CD4-positive, alpha-beta T cell (primary cell): ENCODE results near the gene SLC25A29. TPM values are rescaled to one million over a fixed set of nuclear protein-coding genes. Genes with fewer than 3 reads are reported as not detected.
"Not testable (repeated sequence)": the region's sequence is repeated elsewhere in the genome, so short reads cannot be mapped to it uniquely, and the experiment has no call there.

ENCODE experiments used
- ATAC-seq: fragments of 200-7000 bp; cut with Tn5 transposase; one replicate; pipeline ENCODE4 v1.10.0; 2022; ENCODE audit warnings: mild to moderate bottlenecking; ENCODE audit not compliant: poor library complexity
- CTCF ChIA-PET: fragments of 350-600 bp; sonication (Branson Sonifier 250); formaldehyde crosslinking; loops from one replicate; lab custom pipeline; 2021; ENCODE audit warnings: antibody characterized with exemption, inconsistent platforms; lab: Charles Lee
- POLR2A ChIA-PET: fragments of 350-600 bp; sonication (Branson Sonifier 250); formaldehyde crosslinking; loops from one replicate; lab custom pipeline; 2021; ENCODE audit warnings: antibody characterized with exemption, inconsistent platforms; lab: Charles Lee
- DNase-seq, 14 experiments: peaks; one replicate each; pipeline ENCODE4 v3.0.0-alpha.2; 2013 to 2020; ENCODE audit warnings: mixed read lengths in 2 of 14
- H3K27ac ChIP-seq, 2 donors: one replicate each; pipeline versions ENCODE4 v1.5.1 to v1.7.0; 2013; ENCODE audit warnings: low read length in 2 of 2, low read depth in 1 of 2, mild to moderate bottlenecking in 1 of 2
- H3K27me3 ChIP-seq, 2 experiments: 1 replicate in 1 of 2; 2 replicates in 1 of 2; pipeline versions ENCODE4 v1.6.1 to v1.7.0; 2013; ENCODE audit warnings: low read length in 2 of 2, control low read depth in 1 of 2, mild to moderate bottlenecking in 1 of 2, moderate library complexity in 1 of 2; ENCODE audit not compliant: insufficient read depth in 2 of 2, control insufficient read depth in 1 of 2
- H3K36me3 ChIP-seq: one replicate; pipeline ENCODE4 v1.6.1; 2013; ENCODE audit warnings: low read length, control low read depth; ENCODE audit not compliant: insufficient read depth
- H3K4me1 ChIP-seq: one replicate; pipeline ENCODE4 v1.6.1; 2013; ENCODE audit warnings: low read length, control low read depth; ENCODE audit not compliant: insufficient read depth
- H3K4me3 ChIP-seq: one replicate; pipeline ENCODE4 v1.5.1; 2013; ENCODE audit warnings: mild to moderate bottlenecking, low read length, moderate library complexity
- H3K9me3 ChIP-seq, 2 experiments: 1 replicate in 1 of 2; 2 replicates in 1 of 2; pipeline versions ENCODE4 v1.6.1 to v1.7.0; 2013; ENCODE audit warnings: low read length in 2 of 2, mild to moderate bottlenecking in 2 of 2, control low read depth in 1 of 2, moderate library complexity in 1 of 2; ENCODE audit not compliant: control insufficient read depth in 1 of 2, insufficient read depth in 1 of 2
- H3K27ac Mint-ChIP-seq: one replicate; pipeline ENCODE4 v1.8.0; 2020; ENCODE audit warnings: mixed read lengths
- H3K27me3 Mint-ChIP-seq: one replicate; pipeline ENCODE4 v1.8.0; 2021; ENCODE audit warnings: mixed read lengths
- H3K36me3 Mint-ChIP-seq: one replicate; pipeline ENCODE4 v1.8.0; 2021; ENCODE audit warnings: low read depth, mixed read lengths
- H3K4me1 Mint-ChIP-seq: one replicate; pipeline ENCODE4 v1.8.0; 2021; ENCODE audit warnings: low read depth, mixed read lengths
- H3K4me3 Mint-ChIP-seq: one replicate; pipeline ENCODE4 v1.8.0; 2020; ENCODE audit warnings: mild to moderate bottlenecking, mixed read lengths
- H3K9me3 Mint-ChIP-seq: one replicate; pipeline ENCODE4 v1.8.0; 2020; ENCODE audit warnings: mixed read lengths
- intact Hi-C, 2 experiments: fragments of 100-400 bp; cut with DNase I in 1 of 2; cut with micrococcal nuclease in 1 of 2; formaldehyde crosslinking; loops; one replicate each; pipeline versions ENCODE4 v1.15.1 to v1.9.0; 2023 to 2025; cut with DNase I, micrococcal nuclease
- total RNA-seq, 174 experiments: library from RNA in 2 of 174; stranded (reverse) in 2 of 174; gene quantifications; one replicate each; pipeline ENCODE4 v1.2.3 and lab custom pipeline; 2021 to 2026
- TF ChIP-seq, protein P1 (sequence below): fragments of 200-600 bp; IDR thresholded peaks from one replicate; pipeline ENCODE4 v1.8.0; 2022; ENCODE audit warnings: antibody characterized with exemption, mild to moderate bottlenecking

Gene SLC25A29
- total RNA-seq, 2 experiments from 2014 or later, result 2.5 TPM

DNA sequence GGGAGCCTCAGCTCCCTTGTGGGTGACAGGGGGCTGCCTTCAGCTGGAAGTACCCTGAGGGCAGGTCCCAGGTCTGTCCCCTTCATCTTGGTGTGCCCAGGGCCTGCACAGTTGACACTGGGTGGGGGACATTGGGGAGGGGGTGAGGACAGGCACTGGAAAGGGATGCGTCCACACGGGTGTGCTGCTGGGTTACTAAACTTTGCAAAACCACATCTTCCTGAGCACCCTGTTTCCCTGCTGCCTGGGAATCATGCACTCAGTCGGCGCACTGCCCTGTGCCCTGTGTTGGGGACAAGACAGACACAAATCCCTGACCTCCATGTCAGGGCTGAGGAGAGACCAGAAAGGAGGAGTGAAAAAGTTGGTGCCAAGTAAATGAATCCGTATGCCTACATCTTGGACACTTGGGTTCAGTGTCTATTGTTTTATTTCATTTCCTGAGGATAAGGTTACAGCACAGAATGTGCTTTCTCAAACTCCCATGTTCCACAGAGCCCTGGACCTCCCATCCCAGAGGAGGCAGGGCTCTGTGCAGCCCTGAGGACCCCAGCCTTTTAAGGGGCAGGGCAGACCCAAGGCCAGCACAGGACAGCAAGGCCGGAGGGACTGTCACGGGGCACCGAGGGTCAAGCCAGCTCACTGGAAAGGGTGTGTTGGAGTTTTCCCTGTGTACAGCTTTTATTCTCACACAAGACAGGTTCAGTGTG lies 2.9 kb upstream of the SLC25A29 start:
- Histone ChIP-seq H3K4me1 (peaks cover 26% of the 10 kb centered on the region), H3K27me3 (peaks cover 2 to 6% of the 10 kb centered on the region in 2 experiments), H3K4me3 (no peak overlapping the region), H3K9me3 (no peaks in the 10 kb centered on the region), H3K27ac (no peak overlapping the region), H3K36me3 (no peaks in the 10 kb centered on the region)
- peak overlapping the region; percentile 60 for H3K4me3 Mint-ChIP-seq
- intact Hi-C loops, result loop anchor here in 1 of 2 experiments (5.0 kb wide), 1 partner anchor 63 kb away; no protein-coding TSS in a partner anchor
- ATAC-seq, result no peak
- ChIA-PET CTCF (no interaction called here), POLR2A (no interaction called here)
- no peaks in the 10 kb centered on the region for H3K36me3 Mint-ChIP-seq
- TF ChIP-seq, protein P1, sequence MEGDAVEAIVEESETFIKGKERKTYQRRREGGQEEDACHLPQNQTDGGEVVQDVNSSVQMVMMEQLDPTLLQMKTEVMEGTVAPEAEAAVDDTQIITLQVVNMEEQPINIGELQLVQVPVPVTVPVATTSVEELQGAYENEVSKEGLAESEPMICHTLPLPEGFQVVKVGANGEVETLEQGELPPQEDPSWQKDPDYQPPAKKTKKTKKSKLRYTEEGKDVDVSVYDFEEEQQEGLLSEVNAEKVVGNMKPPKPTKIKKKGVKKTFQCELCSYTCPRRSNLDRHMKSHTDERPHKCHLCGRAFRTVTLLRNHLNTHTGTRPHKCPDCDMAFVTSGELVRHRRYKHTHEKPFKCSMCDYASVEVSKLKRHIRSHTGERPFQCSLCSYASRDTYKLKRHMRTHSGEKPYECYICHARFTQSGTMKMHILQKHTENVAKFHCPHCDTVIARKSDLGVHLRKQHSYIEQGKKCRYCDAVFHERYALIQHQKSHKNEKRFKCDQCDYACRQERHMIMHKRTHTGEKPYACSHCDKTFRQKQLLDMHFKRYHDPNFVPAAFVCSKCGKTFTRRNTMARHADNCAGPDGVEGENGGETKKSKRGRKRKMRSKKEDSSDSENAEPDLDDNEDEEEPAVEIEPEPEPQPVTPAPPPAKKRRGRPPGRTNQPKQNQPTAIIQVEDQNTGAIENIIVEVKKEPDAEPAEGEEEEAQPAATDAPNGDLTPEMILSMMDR, result no peak
- H3K4me1 Mint-ChIP-seq, result peaks cover 9% of the 10 kb centered on the region
- peaks cover 10% of the 10 kb centered on the region for H3K27me3 Mint-ChIP-seq
- DNase-seq, result no peak
- H3K9me3 Mint-ChIP-seq, result no peaks in the 10 kb centered on the region
- no peak overlapping the region for H3K27ac Mint-ChIP-seq

DNA sequence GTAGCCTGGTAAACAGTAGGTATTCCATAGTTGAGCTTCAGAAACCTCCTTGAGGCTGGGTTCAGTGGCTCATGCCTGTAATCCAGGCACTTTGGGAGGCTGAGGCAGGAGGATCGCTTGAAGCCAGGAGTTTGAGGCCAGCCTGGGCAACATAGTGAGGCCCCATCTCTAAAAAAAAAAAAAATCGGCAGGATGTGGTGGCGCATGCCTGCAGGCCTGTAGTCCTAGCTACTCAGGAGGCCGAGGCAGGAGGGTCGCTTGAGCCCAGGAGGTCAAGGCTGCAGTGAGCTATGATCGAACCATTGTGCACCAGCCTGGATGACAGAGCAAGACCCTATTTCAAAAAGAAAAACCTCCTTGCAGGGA lies 2.2 kb upstream of the SLC25A29 start:
- H3K9me3 ChIP-seq, H3K27me3 ChIP-seq, ATAC-seq, H3K27ac Mint-ChIP-seq, H3K27ac ChIP-seq, H3K9me3 Mint-ChIP-seq, H3K4me1 Mint-ChIP-seq, DNase-seq, H3K36me3 ChIP-seq, POLR2A ChIA-PET, H3K36me3 Mint-ChIP-seq, H3K4me3 ChIP-seq, CTCF ChIA-PET: not testable (repeated sequence)
- H3K4me1 ChIP-seq, result peaks cover 29% of the 10 kb centered on the region
- peaks cover 10% of the 10 kb centered on the region for H3K27me3 Mint-ChIP-seq
- peak overlapping the region; percentile 47 for H3K4me3 Mint-ChIP-seq
- intact Hi-C loops, result loop anchor here in 1 of 2 experiments (5.0 kb wide), 1 partner anchor 64 kb away; no protein-coding TSS in a partner anchor

DNA sequence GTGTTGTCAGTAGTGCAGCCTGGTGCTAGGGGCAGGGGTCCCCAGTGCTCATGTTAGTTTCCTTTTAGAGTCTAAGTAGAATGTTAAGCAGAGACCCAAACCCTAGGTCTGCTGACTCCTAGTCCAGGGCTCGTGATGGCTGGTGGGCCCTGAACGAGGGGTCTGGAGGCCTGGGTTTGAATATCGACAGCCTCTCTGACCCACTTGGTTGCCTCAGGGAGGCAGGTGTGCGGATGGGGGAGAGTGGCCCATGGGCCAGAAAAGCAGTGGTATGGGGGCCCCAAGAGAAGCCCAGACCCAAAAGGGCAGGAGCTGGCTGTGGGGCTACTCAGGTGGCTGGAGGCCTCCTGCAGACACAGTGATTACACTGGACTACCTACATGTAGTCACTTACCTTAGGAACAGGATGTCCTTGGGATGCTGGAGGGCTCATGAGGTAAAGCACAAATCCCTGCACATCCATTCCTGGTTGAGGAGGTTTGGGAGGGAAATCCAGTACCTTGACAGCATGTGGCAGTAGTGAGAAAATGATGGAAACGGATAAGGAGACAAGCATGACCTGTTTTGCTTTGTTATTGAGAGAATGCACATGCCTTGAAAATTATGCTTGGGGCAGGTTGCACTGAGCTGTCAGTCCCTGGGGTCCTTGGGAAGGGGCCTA lies 1.7 kb upstream of the SLC25A29 start:
- Mint-ChIP-seq H3K4me3 (peak overlapping the region; percentile 84), H3K4me1 (peaks cover 9% of the 10 kb centered on the region), H3K36me3 (no peaks in the 10 kb centered on the region), H3K27ac (no peak overlapping the region), H3K9me3 (no peaks in the 10 kb centered on the region), H3K27me3 (peaks cover 10% of the 10 kb centered on the region)
- Histone ChIP-seq H3K27ac (no peak overlapping the region), H3K9me3 (no peaks in the 10 kb centered on the region), H3K36me3 (no peaks in the 10 kb centered on the region), H3K27me3 (peaks cover 4 to 6% of the 10 kb centered on the region in 2 experiments), H3K4me1 (peaks cover 29% of the 10 kb centered on the region), H3K4me3 (no peak overlapping the region)
- ATAC-seq, result no peak
- DNase-seq, result no peak
- intact Hi-C loops, result loop anchor here in 1 of 2 experiments (5.0 kb wide), 1 partner anchor 64 kb away; no protein-coding TSS in a partner anchor
- ChIA-PET CTCF (no interaction called here), POLR2A (no interaction called here)
- TF ChIP-seq, protein P1, result no peak
